C4-2B (cell line): ENCODE results near the gene CALR3.
"Not testable (repeated sequence)": the region's sequence is repeated elsewhere in the genome, so short reads cannot be mapped to it uniquely, and the experiment has no call there.

Experiments used
- CTCF ChIP-seq: fragments of 450-650 bp; conservative IDR thresholded peaks from 2 replicates; pipeline ENCODE4 v1.5.1; 2017; ENCODE audit warnings: mild to moderate bottlenecking
- ZFX ChIP-seq: fragments of 450-650 bp; IDR thresholded peaks from 2 replicates; pipeline ENCODE4 v1.6.1; 2017

GRCh38 chr19:16448872-16449271, 47.1 kb downstream of the CALR3 start:
- TF ChIP-seq CTCF, ZFX: not testable (repeated sequence)
